Nephron progenitor cell (in vitro differentiated cells): ENCODE measurements around the gene ERAL1.

Source experiments
- DNase-seq: peaks from one replicate; pipeline ENCODE4 v3.0.0; 2021
- H3K27ac Mint-ChIP-seq: 2 replicates; pipeline ENCODE4 v1.8.0; 2021; ENCODE audit warnings: mild to moderate bottlenecking, moderate library complexity, mixed read lengths
- H3K27me3 Mint-ChIP-seq: 2 replicates; pipeline ENCODE4 v1.8.0; 2021; ENCODE audit warnings: mild to moderate bottlenecking, low read depth, mixed read lengths; ENCODE audit not compliant: poor library complexity
- H3K36me3 Mint-ChIP-seq: 2 replicates; pipeline ENCODE4 v1.8.0; 2021; ENCODE audit warnings: low read depth, mixed read lengths
- H3K4me1 Mint-ChIP-seq: 2 replicates; pipeline ENCODE4 v1.8.0; 2021; ENCODE audit warnings: mixed read lengths
- H3K4me3 Mint-ChIP-seq: 2 replicates; pipeline ENCODE4 v1.8.0; 2021; ENCODE audit warnings: mild to moderate bottlenecking, moderate library complexity, mixed read lengths
- H3K9me3 Mint-ChIP-seq: 2 replicates; pipeline ENCODE4 v1.8.0; 2021; ENCODE audit warnings: mild to moderate bottlenecking, moderate library complexity, mixed read lengths
- CTCF ChIP-seq: fragments of 200-600 bp; sonication (generic); IDR thresholded peaks from 2 replicates; pipeline ENCODE4 v1.5.0; 2021; ENCODE audit warnings: antibody characterized with exemption

ERAL1 gene

GRCh38 chr17:28812748-28813377 is 42.0 kb upstream of the ERAL1 start:
- no peaks in the 10 kb centered on the region for H3K36me3 Mint-ChIP-seq
- DNase-seq, result no peak
- peak overlapping the region; percentile 91 for H3K4me3 Mint-ChIP-seq
- TF ChIP-seq CTCF, result no peak
- no peaks in the 10 kb centered on the region for H3K9me3 Mint-ChIP-seq
- H3K27ac Mint-ChIP-seq, result peak overlapping the region; percentile 97
- no peaks in the 10 kb centered on the region for H3K27me3 Mint-ChIP-seq
- H3K4me1 Mint-ChIP-seq, result peaks cover 42% of the 10 kb centered on the region

- no peak overlapping the region for H3K4me3 Mint-ChIP-seq
- DNase-seq, result no peak
- no peaks in the 10 kb centered on the region for H3K27me3 Mint-ChIP-seq
- no peaks in the 10 kb centered on the region for H3K9me3 Mint-ChIP-seq
- H3K27ac Mint-ChIP-seq, result peak overlapping the region; percentile 14
- peaks cover 8% of the 10 kb centered on the region for H3K36me3 Mint-ChIP-seq
- H3K4me1 Mint-ChIP-seq, result peaks cover 14% of the 10 kb centered on the region
- TF ChIP-seq CTCF, result no peak
Observed at GRCh38 chr17:28816540-28816939, 38.3 kb upstream of the ERAL1 start.

- no peak overlapping the region for H3K4me3 Mint-ChIP-seq
- peaks cover 8% of the 10 kb centered on the region for H3K36me3 Mint-ChIP-seq
- no peak for TF ChIP-seq CTCF
- H3K9me3 Mint-ChIP-seq, result no peaks in the 10 kb centered on the region
- peaks cover 6% of the 10 kb centered on the region for H3K4me1 Mint-ChIP-seq
- H3K27ac Mint-ChIP-seq, result no peak overlapping the region
- DNase-seq, result no peak
- H3K27me3 Mint-ChIP-seq, result no peaks in the 10 kb centered on the region
Observed at GRCh38 chr17:28818819-28819221, 36.0 kb upstream of the ERAL1 start.

- Mint-ChIP-seq H3K4me3 (no peak overlapping the region), H3K27me3 (no peaks in the 10 kb centered on the region), H3K27ac (peak overlapping the region; percentile 39), H3K36me3 (peaks cover 8% of the 10 kb centered on the region), H3K4me1 (peaks cover 6% of the 10 kb centered on the region), H3K9me3 (no peaks in the 10 kb centered on the region)
- DNase-seq, result no peak
- no peak for TF ChIP-seq CTCF
Observed at GRCh38 chr17:28819582-28819981, 35.2 kb upstream of the ERAL1 start.

GRCh38 chr17:28827672-28828071 is 27.1 kb upstream of the ERAL1 start:
- Mint-ChIP-seq H3K27me3 (no peaks in the 10 kb centered on the region), H3K4me3 (no peak overlapping the region), H3K36me3 (peaks cover 42% of the 10 kb centered on the region), H3K4me1 (no peaks in the 10 kb centered on the region), H3K27ac (peak overlapping the region; percentile 90), H3K9me3 (no peaks in the 10 kb centered on the region)
- no peak for DNase-seq
- no peak for TF ChIP-seq CTCF

- DNase-seq, result no peak
- Mint-ChIP-seq H3K27ac (no peak overlapping the region), H3K36me3 (peaks cover 42% of the 10 kb centered on the region), H3K4me1 (no peaks in the 10 kb centered on the region), H3K27me3 (no peaks in the 10 kb centered on the region), H3K9me3 (no peaks in the 10 kb centered on the region), H3K4me3 (no peak overlapping the region)
- no peak for TF ChIP-seq CTCF
Observed at GRCh38 chr17:28828294-28829040, 26.3 kb upstream of the ERAL1 start.
